ENCODE measurements around the gene CASP8AP2. TPM values are rescaled to one million over a fixed set of nuclear protein-coding genes. Genes with fewer than 3 reads are reported as not detected.

CASP8AP2 gene
- total RNA-seq, 1 experiment from 2014 or later, result 27.9 TPM

DNA sequence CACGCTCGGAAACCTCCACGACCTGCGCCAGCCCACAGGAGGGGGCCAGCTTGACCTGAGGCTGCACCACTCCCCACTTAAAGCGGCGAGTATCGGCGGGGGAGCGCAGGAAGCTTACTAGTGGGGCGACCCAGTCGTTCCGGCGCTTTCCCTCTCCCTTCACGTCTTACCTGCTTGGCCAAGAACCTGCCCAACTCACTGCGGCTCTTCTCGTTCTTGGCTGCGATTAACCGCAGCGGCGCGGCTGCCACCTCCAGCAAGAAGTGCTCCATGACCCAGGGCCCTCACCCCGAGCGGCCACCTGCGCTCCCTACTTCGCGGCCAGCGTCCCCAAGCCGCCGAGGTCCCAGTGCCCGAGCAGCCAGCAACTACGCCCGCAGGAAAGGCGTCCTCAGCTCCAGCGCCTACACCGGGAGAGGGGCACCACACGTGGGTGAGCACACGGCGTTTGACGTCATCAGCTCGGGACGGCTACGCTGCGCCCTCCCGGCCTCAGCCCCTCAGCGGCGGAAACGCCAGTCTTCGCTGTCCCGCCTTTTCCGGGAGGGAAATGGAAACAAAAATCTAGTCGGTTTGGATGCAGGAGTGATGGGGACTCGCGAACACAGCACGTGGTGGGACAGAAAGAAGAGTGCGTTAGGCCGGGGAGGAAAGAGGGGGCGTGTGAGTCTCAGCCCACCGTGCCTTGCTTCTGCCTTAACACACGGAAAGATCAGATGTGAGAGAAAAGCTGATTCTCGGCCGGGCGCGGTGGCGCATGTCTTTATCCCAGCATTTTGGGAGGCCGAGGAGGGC lies 10.1 kb upstream of the CASP8AP2 start, which contains the start of gene MDN1 (continued):
- TF ChIP-seq NFE2L1 (CRISPR knock-in tag; IDR thresholded peaks at IDR 0.05) (peak; percentile 73; the same call in 1 of the 2 replicates), EMX1 (CRISPR knock-in tag; IDR thresholded peaks at IDR 0.05) (no peak), CBFB (CRISPR knock-in tag; IDR thresholded peaks at IDR 0.05; ENCODE audit: low read depth) (0 out of 2 replicates have a peak, but pooled peaks have one; percentile 27), NR3C1 (CRISPR knock-in tag; conservative IDR thresholded peaks at IDR 0.05; ENCODE audit: low read depth) (no peak), MXD4 (CRISPR knock-in tag; IDR thresholded peaks at IDR 0.05; ENCODE audit: borderline replicate concordance) (no peak), GABPB1 (CRISPR knock-in tag; IDR thresholded peaks at IDR 0.05) (peak; percentile 62; the same call in 1 of the 2 replicates), ZNF138 (CRISPR knock-in tag; conservative IDR thresholded peaks at IDR 0.05) (peak; percentile 93), ZBTB21 (CRISPR knock-in tag; IDR thresholded peaks at IDR 0.05; ENCODE audit: borderline replicate concordance) (peak; percentile 78; the same call in 1 of the 2 replicates), ZNF671 (CRISPR knock-in tag; IDR thresholded peaks at IDR 0.05) (0 out of 2 replicates have a peak, but pooled peaks have one; percentile 14), SMAD4 (CRISPR knock-in tag; IDR thresholded peaks at IDR 0.05) (no peak), TEAD1 (CRISPR knock-in tag; IDR thresholded peaks at IDR 0.05) (peak; percentile 92; the same call in 1 of the 2 replicates), RELA (CRISPR knock-in tag; IDR thresholded peaks at IDR 0.05; ENCODE audit: borderline replicate concordance) (peak; percentile 68; the same call in 1 of the 2 replicates), ZNF416 (CRISPR knock-in tag; IDR thresholded peaks at IDR 0.05) (no peak), NR1H2 (CRISPR knock-in tag; IDR thresholded peaks at IDR 0.05) (no peak), CREM (CRISPR knock-in tag; IDR thresholded peaks at IDR 0.05) (peak; percentile 99), PRRX2 (CRISPR knock-in tag; IDR thresholded peaks at IDR 0.05) (no peak)
- TF ChIP-seq, protein P1, sequence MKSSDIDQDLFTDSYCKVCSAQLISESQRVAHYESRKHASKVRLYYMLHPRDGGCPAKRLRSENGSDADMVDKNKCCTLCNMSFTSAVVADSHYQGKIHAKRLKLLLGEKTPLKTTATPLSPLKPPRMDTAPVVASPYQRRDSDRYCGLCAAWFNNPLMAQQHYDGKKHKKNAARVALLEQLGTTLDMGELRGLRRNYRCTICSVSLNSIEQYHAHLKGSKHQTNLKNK (CRISPR knock-in tag; IDR thresholded peaks at IDR 0.05), result no peak
- TF ChIP-seq, protein P2, sequence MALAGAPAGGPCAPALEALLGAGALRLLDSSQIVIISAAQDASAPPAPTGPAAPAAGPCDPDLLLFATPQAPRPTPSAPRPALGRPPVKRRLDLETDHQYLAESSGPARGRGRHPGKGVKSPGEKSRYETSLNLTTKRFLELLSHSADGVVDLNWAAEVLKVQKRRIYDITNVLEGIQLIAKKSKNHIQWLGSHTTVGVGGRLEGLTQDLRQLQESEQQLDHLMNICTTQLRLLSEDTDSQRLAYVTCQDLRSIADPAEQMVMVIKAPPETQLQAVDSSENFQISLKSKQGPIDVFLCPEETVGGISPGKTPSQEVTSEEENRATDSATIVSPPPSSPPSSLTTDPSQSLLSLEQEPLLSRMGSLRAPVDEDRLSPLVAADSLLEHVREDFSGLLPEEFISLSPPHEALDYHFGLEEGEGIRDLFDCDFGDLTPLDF (CRISPR knock-in tag; IDR thresholded peaks at IDR 0.05), result peak; percentile 87
- TF ChIP-seq, protein P3, sequence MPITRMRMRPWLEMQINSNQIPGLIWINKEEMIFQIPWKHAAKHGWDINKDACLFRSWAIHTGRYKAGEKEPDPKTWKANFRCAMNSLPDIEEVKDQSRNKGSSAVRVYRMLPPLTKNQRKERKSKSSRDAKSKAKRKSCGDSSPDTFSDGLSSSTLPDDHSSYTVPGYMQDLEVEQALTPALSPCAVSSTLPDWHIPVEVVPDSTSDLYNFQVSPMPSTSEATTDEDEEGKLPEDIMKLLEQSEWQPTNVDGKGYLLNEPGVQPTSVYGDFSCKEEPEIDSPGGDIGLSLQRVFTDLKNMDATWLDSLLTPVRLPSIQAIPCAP (CRISPR knock-in tag; IDR thresholded peaks at IDR 0.05), result peak; percentile 88
- TF ChIP-seq, protein P4, sequence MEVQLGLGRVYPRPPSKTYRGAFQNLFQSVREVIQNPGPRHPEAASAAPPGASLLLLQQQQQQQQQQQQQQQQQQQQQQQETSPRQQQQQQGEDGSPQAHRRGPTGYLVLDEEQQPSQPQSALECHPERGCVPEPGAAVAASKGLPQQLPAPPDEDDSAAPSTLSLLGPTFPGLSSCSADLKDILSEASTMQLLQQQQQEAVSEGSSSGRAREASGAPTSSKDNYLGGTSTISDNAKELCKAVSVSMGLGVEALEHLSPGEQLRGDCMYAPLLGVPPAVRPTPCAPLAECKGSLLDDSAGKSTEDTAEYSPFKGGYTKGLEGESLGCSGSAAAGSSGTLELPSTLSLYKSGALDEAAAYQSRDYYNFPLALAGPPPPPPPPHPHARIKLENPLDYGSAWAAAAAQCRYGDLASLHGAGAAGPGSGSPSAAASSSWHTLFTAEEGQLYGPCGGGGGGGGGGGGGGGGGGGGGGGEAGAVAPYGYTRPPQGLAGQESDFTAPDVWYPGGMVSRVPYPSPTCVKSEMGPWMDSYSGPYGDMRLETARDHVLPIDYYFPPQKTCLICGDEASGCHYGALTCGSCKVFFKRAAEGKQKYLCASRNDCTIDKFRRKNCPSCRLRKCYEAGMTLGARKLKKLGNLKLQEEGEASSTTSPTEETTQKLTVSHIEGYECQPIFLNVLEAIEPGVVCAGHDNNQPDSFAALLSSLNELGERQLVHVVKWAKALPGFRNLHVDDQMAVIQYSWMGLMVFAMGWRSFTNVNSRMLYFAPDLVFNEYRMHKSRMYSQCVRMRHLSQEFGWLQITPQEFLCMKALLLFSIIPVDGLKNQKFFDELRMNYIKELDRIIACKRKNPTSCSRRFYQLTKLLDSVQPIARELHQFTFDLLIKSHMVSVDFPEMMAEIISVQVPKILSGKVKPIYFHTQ (CRISPR knock-in tag; IDR thresholded peaks at IDR 0.05), result no peak
- TF ChIP-seq, protein P5, sequence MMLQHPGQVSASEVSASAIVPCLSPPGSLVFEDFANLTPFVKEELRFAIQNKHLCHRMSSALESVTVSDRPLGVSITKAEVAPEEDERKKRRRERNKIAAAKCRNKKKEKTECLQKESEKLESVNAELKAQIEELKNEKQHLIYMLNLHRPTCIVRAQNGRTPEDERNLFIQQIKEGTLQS (CRISPR knock-in tag; conservative IDR thresholded peaks at IDR 0.05), result no peak
- TF ChIP-seq, protein P6, sequence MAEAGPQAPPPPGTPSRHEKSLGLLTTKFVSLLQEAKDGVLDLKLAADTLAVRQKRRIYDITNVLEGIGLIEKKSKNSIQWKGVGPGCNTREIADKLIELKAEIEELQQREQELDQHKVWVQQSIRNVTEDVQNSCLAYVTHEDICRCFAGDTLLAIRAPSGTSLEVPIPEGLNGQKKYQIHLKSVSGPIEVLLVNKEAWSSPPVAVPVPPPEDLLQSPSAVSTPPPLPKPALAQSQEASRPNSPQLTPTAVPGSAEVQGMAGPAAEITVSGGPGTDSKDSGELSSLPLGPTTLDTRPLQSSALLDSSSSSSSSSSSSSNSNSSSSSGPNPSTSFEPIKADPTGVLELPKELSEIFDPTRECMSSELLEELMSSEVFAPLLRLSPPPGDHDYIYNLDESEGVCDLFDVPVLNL (CRISPR knock-in tag; IDR thresholded peaks at IDR 0.05; ENCODE audit: borderline replicate concordance, low read depth), result no peak
- TF ChIP-seq, protein P7, sequence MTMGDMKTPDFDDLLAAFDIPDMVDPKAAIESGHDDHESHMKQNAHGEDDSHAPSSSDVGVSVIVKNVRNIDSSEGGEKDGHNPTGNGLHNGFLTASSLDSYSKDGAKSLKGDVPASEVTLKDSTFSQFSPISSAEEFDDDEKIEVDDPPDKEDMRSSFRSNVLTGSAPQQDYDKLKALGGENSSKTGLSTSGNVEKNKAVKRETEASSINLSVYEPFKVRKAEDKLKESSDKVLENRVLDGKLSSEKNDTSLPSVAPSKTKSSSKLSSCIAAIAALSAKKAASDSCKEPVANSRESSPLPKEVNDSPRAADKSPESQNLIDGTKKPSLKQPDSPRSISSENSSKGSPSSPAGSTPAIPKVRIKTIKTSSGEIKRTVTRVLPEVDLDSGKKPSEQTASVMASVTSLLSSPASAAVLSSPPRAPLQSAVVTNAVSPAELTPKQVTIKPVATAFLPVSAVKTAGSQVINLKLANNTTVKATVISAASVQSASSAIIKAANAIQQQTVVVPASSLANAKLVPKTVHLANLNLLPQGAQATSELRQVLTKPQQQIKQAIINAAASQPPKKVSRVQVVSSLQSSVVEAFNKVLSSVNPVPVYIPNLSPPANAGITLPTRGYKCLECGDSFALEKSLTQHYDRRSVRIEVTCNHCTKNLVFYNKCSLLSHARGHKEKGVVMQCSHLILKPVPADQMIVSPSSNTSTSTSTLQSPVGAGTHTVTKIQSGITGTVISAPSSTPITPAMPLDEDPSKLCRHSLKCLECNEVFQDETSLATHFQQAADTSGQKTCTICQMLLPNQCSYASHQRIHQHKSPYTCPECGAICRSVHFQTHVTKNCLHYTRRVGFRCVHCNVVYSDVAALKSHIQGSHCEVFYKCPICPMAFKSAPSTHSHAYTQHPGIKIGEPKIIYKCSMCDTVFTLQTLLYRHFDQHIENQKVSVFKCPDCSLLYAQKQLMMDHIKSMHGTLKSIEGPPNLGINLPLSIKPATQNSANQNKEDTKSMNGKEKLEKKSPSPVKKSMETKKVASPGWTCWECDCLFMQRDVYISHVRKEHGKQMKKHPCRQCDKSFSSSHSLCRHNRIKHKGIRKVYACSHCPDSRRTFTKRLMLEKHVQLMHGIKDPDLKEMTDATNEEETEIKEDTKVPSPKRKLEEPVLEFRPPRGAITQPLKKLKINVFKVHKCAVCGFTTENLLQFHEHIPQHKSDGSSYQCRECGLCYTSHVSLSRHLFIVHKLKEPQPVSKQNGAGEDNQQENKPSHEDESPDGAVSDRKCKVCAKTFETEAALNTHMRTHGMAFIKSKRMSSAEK (CRISPR knock-in tag; IDR thresholded peaks at IDR 0.05; ENCODE audit: borderline replicate concordance), result no peak
- TF ChIP-seq, protein P8, sequence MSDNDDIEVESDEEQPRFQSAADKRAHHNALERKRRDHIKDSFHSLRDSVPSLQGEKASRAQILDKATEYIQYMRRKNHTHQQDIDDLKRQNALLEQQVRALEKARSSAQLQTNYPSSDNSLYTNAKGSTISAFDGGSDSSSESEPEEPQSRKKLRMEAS (CRISPR knock-in tag; IDR thresholded peaks at IDR 0.05), result peak; percentile 99

All from WTC11 (cell line).